ENCODE data around the gene DYRK1A.

- TF ChIP-seq, protein P1, sequence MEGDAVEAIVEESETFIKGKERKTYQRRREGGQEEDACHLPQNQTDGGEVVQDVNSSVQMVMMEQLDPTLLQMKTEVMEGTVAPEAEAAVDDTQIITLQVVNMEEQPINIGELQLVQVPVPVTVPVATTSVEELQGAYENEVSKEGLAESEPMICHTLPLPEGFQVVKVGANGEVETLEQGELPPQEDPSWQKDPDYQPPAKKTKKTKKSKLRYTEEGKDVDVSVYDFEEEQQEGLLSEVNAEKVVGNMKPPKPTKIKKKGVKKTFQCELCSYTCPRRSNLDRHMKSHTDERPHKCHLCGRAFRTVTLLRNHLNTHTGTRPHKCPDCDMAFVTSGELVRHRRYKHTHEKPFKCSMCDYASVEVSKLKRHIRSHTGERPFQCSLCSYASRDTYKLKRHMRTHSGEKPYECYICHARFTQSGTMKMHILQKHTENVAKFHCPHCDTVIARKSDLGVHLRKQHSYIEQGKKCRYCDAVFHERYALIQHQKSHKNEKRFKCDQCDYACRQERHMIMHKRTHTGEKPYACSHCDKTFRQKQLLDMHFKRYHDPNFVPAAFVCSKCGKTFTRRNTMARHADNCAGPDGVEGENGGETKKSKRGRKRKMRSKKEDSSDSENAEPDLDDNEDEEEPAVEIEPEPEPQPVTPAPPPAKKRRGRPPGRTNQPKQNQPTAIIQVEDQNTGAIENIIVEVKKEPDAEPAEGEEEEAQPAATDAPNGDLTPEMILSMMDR (IDR thresholded peaks at IDR 0.05): no peak
- TF ChIP-seq POLR2AphosphoS5 (IDR thresholded peaks at IDR 0.05) (no peak), POLR2A (IDR thresholded peaks at IDR 0.05) (no peak), EP300 (IDR thresholded peaks at IDR 0.05) (no peak)
Measured at GRCh38 chr21:37566790-37567615, 200.4 kb downstream of the DYRK1A start.

All from suprapubic skin (tissue), 4 donors.